Fibroblast of skin of left biceps (primary cell): ENCODE measurements around the gene CLDN16.
A peak's percentile ranks its signal among the peaks of the same experiment; 100 is the strongest.

ENCODE experiments used
- DNase-seq, 2 experiments: peaks; one replicate each; pipeline ENCODE4 v3.0.0-alpha.2; 2013; ENCODE audit warnings: low read depth in 2 of 2

CLDN16 gene

GRCh38 chr3:190442240-190442639, 54.3 kb downstream of the CLDN16 start:
- DNase-seq: no peak

GRCh38 chr3:190443257-190443656, 55.3 kb downstream of the CLDN16 start:
- DNase-seq: no peak

GRCh38 chr3:190444006-190444405, 56.0 kb downstream of the CLDN16 start:
- DNase-seq: no peak

- peak; percentile 21 to 23 for DNase-seq
Observed at GRCh38 chr3:190444576-190445145, 56.7 kb downstream of the CLDN16 start.

GRCh38 chr3:190446573-190447279, 58.8 kb downstream of the CLDN16 start:
- no peak for DNase-seq

GRCh38 chr3:190448256-190448655, 60.3 kb downstream of the CLDN16 start:
- DNase-seq: no peak

GRCh38 chr3:190449801-190450200, 61.8 kb downstream of the CLDN16 start, which contains the start of gene TMEM207:
TMEM207 (minus strand) TSS chr3:190449901; CDS start chr3:190449809, 92 bp downstream.
- no peak for DNase-seq

GRCh38 chr3:190455828-190456227, 67.9 kb downstream of the CLDN16 start:
- no peak for DNase-seq

- DNase-seq: no peak
Observed at GRCh38 chr3:190456770-190457169, 68.8 kb downstream of the CLDN16 start.

- no peak for DNase-seq
Observed at GRCh38 chr3:190458040-190458439, 70.1 kb downstream of the CLDN16 start.
